DMS53 treated with DMSO at 0.1 percent for 48 hours (cell line): ENCODE measurements around the gene SEC23A.
"Not testable (repeated sequence)": the region's sequence is repeated elsewhere in the genome, so short reads cannot be mapped to it uniquely, and the experiment has no call there.

Experiments
- DNase-seq: peaks from one replicate; lab custom pipeline; 2025; ENCODE audit not compliant: unreplicated experiment; lab: John Stamatoyannopoulos, UW

Gene SEC23A

GRCh38 chr14:39094515-39094914 is 8.5 kb downstream of the SEC23A start:
- DNase-seq = no peak

DNA sequence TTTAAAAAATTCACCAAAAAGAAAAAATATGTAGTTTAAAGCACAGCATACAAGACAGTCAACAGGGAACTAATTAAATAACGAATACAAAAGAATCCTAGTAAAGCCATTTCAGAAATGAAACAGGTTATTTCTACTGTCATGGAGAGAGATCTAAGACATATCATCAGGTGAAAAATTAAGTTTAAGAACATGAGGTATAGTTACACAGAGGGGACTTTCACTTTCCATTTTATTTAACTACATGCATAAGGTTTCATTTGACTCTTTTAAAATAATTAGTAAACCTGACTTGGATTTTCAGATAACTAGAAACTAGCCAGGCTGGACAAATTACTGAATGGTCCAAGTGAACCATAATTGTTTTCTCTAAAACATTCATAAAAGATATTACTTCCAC is 11.3 kb downstream of the SEC23A start:
- no peak for DNase-seq

GRCh38 chr14:39090548-39091111 is 12.4 kb downstream of the SEC23A start:
- no peak for DNase-seq

GRCh38 chr14:39087493-39087892 is 15.5 kb downstream of the SEC23A start:
- no peak for DNase-seq

DNA sequence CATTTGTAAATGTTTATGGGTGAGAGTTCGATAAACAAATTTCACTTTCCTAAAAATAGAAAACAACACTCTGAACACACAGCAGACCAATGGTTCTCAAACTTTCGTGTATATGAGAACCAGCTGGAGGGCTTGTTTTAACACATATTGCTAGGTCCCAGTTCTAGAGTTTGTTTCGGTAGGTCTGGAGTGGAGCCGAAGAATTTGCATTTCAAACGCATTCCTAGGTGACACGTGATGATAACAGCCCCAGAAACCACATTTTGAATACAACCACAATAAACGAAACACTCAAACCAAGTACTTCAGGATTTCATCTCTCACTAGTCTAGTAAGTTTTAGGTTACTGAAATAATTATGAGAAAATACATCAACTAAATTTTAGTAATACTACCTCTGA is 17.1 kb downstream of the SEC23A start:
- DNase-seq = no peak

DNA sequence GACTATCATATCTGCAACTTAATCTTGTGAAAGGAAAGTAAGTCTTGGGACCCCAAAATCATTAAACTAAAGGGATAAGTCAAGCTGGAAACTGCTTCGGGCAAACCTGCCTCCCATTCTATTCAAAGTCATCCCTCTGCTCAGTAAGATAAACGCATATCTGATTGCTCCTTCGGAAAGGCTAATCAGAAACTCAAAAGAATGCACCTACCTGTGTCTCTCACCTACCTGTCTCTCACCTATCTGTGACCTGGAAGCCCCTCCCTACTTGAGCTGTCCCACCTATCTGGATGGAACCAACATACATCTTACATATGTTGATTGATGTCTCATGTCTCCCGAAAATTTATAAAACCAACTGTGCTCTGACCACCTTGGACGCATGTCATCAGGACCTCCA is 19.9 kb downstream of the SEC23A start:
- no peak for DNase-seq

DNA sequence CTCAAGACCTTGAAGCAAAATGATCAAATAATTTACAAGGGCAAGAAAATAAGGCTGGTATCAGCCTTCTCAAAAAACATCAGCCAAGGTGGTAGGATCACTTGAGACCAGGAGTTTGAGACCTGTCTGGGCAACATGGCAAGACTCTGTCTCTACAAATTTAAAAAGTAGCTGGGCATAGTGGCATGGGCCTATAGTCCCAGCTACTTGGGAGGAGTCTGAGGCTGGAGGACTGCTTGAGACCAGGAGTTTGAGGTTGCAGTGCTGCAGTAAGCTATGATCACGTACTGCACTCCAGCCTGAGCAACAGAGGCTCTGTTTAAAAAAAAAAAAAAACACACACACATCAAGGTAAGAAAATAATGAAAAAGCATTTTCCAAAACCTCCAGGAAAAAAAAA is 22.1 kb downstream of the SEC23A start:
- DNase-seq = no peak

DNA sequence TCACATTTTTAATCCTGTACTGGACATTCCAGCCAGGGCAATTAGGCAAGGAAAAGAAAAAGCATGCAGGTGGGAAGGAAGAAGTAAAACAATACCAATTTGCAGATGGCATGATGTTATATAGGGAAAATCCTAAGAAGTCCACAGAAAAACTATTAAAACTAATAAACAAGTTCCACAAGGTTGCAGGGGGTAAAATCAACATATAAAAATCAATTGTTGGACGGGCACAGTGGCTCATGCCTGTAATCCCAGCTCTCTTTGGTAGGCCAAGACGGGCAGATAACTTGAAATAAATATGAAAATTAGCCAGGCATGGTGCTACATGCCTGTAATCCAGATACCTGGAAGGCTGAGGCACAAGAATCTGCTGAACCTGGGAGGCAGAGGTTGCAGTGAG is 31.9 kb downstream of the SEC23A start:
- no peak for DNase-seq

DNA sequence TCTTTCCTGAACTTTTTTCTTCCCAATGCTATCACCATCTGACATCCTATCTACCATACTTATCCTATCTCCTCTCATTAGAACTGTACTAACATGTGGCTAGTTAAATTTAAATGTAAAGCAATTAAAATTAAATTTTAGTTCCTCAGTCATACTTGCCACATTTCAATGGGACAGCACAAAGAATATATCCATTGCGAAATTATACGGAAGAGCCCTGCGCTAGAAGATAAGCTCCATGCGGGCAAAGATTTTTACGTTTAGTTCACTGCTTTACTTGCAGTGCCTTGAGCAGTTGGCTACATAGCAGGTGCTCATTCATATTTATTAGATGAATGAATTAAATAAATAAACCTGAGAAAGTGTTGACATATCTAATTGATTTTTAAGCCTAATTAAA is 33.1 kb downstream of the SEC23A start:
- no peak for DNase-seq

GRCh38 chr14:39069169-39069805 is 33.7 kb downstream of the SEC23A start:
- DNase-seq = not testable (repeated sequence)

DNA sequence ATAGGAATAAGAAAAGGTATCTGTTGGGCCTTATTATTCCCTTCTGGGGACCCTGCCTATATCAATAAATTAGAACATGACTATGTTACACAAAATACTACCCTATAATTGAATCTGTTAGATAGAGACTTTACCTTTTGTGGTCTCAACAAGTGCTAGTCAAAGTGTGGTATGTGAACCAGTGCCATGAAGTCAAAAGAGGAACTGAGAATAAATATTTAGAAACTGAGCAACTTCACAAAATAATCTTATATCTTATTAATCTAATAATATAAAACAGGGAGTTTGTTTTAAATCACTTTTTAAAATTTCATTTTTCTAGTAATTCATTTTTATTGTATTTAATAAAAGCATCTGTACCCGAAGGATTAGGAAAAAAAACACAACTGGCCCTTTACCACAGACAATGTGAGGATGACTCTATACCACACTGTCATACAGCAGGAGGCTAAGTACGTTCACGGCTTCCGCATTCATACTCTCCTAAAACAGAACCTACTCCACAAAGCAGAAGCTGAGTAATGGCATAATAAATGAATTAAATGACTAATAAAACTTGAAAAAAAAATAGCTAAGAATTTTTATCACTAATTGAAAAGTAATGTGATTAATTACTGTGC is 42.1 kb downstream of the SEC23A start:
- DNase-seq = no peak

DNA sequence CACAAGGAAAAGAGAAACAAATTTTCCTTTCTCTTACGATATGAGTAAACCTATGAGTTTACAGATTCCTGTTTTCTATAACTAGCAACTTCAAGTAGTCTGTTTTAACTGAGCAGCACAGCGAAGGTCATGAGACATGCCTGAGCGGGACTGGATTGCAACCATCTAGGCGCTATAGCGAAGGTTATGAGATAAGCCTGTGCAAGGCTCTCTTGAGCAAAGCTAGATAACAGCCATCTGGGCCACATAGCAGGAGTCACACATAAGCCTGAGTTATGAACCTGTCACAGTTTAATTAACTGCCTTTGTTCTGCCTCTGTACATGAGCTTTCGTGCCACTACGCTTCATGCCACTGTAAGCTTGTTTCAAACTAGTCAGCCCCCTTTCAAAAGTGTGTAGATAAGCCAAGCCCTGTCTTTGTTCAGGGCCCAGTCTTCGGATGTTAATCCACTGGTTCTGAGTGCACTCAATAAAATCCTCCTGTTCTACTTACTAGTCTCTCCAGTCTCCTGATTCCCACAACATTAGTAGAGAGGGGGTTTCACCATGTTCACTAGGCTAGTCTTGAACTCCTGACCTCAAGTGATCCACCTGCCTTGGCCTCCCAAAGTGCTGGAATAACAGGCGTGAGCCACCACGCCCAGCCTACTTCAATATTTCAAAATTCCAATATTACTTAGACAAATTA is 47.1 kb downstream of the SEC23A start:
- DNase-seq = no peak

DNA sequence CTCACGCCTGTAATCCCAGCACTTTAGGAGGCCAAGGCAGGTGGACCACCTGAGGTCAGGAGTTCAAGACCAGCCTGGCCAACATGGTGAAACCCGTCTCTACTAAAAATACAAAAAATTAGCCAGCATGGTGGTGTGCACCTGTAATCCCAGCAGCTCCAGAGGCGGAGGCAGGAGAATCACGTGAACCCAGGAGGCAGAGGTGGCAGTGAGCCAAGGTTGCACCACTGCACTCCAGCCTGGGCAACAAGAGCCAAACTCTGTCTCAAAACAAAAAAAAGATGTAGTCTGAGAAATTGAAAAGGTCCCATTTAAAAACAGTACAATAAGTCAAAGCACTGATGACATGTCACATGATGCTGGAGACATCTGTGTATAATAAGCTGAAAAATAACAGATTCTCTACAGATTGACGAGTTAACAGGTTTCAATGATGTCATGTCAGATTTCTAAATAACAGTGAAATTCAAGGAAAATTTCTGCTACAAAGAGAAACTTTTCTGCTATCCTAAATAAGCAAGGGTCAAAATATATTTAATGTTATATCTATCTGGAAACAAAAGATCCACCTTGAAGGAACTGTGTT is 50.1 kb downstream of the SEC23A start:
- DNase-seq = not testable (repeated sequence)

GRCh38 chr14:39050389-39050788 is 52.6 kb downstream of the SEC23A start:
- no peak for DNase-seq

- DNase-seq = not testable (repeated sequence)
These were observed 57.1 kb downstream of the SEC23A start for GRCh38 chr14:39045889-39046288.

DNA sequence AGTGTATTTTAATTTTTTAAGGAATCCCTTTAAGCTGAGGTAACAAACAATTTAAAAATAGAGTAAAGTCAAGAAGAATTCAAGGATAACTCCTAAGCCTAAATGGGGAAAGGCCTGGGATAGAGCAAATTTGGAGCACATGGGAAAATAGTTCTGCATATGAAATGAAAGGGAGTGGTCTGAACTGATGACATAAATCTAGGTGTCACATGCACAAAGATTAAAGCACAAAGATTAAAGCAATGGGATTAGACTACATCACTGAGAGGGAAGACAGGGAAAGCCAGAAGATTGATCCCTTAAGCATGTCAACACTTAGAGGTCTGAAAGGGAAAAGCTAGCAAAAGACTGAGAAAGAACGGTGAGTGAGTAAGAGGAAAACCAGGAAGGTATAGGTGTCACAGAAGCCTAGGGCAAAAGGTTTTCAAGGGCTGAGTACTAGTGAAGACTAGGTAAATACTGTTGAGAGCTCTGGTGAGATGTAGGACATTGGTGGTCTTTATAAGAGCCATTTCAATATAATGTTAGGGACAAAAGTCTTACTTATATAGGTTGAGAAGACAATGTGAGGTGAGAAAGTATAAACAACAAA is 59.6 kb downstream of the SEC23A start:
- no peak for DNase-seq

- no peak for DNase-seq
These were observed 62.5 kb downstream of the SEC23A start for GRCh38 chr14:39040529-39040928.

DNA sequence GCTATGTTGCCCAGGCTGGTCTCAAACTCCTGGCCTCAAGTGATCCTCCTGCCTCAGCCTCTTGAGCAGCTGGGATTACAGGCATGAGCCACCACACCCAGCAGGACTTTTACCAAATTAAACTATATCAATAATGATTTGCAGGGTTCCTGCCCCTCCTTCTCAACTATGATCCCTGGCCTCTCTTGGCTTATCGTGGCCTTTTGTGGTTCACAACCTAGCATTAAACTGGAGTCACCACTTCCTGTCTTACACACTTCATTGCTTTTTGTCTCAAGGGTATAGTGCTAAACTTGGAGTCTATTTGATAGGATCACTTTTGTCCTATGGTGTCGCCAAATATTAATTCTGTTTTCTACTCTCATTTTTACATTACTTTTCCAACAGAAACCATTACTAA is 64.5 kb downstream of the SEC23A start:
- no peak for DNase-seq

DNA sequence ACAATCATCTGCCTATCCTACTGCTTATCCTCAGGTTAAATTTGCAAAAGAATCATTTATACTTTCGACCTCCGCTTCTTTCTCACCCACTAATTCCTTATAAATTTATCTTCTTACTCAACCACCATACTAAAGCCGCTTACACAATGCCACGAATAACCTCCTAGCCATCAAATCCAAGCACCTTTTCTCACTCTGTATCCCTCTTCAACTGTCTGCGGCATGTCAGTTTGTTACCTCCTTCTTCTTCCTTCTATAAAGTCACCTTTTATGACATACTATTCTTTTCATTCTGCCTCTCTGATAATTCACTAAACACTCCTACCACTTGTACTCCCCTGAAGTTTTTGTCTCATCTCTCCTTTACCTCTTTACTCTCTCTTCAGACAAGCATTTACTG is 66.3 kb downstream of the SEC23A start:
- no peak for DNase-seq

- no peak for DNase-seq
These were observed 67.7 kb downstream of the SEC23A start for GRCh38 chr14:39035336-39035735.
